Choroid plexus epithelial cell (primary cell): ENCODE measurements around the gene KRT3.
"Not testable (repeated sequence)": the region's sequence is repeated elsewhere in the genome, so short reads cannot be mapped to it uniquely, and the experiment has no call there.

Experiments used
- DNase-seq: peaks from one replicate; pipeline ENCODE4 v3.0.0-alpha.2; 2010; ENCODE audit warnings: low read depth
- H3K4me3 ChIP-seq: 2 replicates; pipeline ENCODE4 v1.5.1; 2011; ENCODE audit warnings: low read depth, mild to moderate bottlenecking, control low read depth, low read length, moderate library complexity
- CTCF ChIP-seq: conservative IDR thresholded peaks from 2 replicates; pipeline ENCODE4 v1.5.1; 2011; ENCODE audit warnings: low read depth, mild to moderate bottlenecking, control low read depth, inconsistent platforms, low read length, moderate library complexity

The KRT3 gene

GRCh38 chr12:52796839-52797528 is 1.1 kb upstream of the KRT3 start:
- no peak for DNase-seq
- no peak for TF ChIP-seq CTCF
- H3K4me3 ChIP-seq, result no peak overlapping the region

GRCh38 chr12:52796429-52796794 is 495 bp upstream of the KRT3 start:
- TF ChIP-seq CTCF, result no peak
- H3K4me3 ChIP-seq, result no peak overlapping the region
- DNase-seq, result no peak

- not testable (repeated sequence) for DNase-seq, H3K4me3 ChIP-seq
These were observed 614 bp downstream of the KRT3 start for GRCh38 chr12:52795332-52795674.

- DNase-seq, result no peak
- H3K4me3 ChIP-seq, result no peak overlapping the region
- TF ChIP-seq CTCF, result no peak
These were observed 1.2 kb downstream of the KRT3 start for GRCh38 chr12:52794479-52795331.

- no peak for DNase-seq
- no peak overlapping the region for H3K4me3 ChIP-seq
- TF ChIP-seq CTCF, result no peak
These were observed 3.5 kb downstream of the KRT3 start for GRCh38 chr12:52792185-52793029.

GRCh38 chr12:52791271-52792184 is 4.4 kb downstream of the KRT3 start:
- no peak for TF ChIP-seq CTCF
- DNase-seq, result no peak
- no peak overlapping the region for H3K4me3 ChIP-seq
